IMR-90 (cell line): Measurements from ENCODE around the gene NTNG2. TPM values are rescaled to one million over a fixed set of nuclear protein-coding genes. Genes with fewer than 3 reads are reported as not detected.

Experiments
- ATAC-seq: fragments of 200-7000 bp; cut with Tn5 transposase; 2 replicates; pipeline ENCODE4 v1.9.1; 2020; ENCODE audit warnings: low read depth, mild to moderate bottlenecking, moderate library complexity
- BruUV-seq: library from RNA; stranded (reverse); fragments of 400-500 nt; replicated peaks from 2 replicates; lab custom pipeline; 2021; lab: Mats Ljungman, UMichigan
- CTCF ChIA-PET: fragments of 300-600 bp; formaldehyde crosslinking; extraction: SDS; loops from one replicate; lab custom pipeline; 2021; ENCODE audit warnings: antibody characterized with exemption; lab: Yijun Ruan, JAX
- POLR2A ChIA-PET: fragments of 300-600 bp; sonication (Branson Sonifier 250); formaldehyde crosslinking; loops from one replicate; lab custom pipeline; 2022; ENCODE audit warnings: antibody characterized with exemption; ENCODE audit not compliant: unreplicated experiment; lab: Charles Lee
- DNase-seq: peaks from one replicate; pipeline ENCODE4 v3.0.0; 2013
- H2AFZ ChIP-seq: replicated peaks from 2 replicates; pipeline ENCODE3; 2013; ENCODE audit warnings: low read length, mild to moderate bottlenecking; ENCODE audit not compliant: poor library complexity
- H2AK5ac ChIP-seq: 2 replicates; pipeline ENCODE4 v1.6.1; 2013; ENCODE audit warnings: low read depth, low read length, inconsistent platforms
- H2AK9ac ChIP-seq: replicated peaks from 2 replicates; pipeline ENCODE3; 2013; ENCODE audit warnings: mild to moderate bottlenecking, low read depth, low read length, moderate library complexity; ENCODE audit not compliant: poor library complexity
- H2BK120ac ChIP-seq: 2 replicates; pipeline ENCODE4 v1.6.1; 2013; ENCODE audit warnings: low read depth, low read length, inconsistent platforms
- H2BK15ac ChIP-seq: 3 replicates; pipeline ENCODE4 v1.6.1; 2013; ENCODE audit warnings: low read depth, low read length, inconsistent platforms
- H2BK20ac ChIP-seq: 2 replicates; pipeline ENCODE4 v1.6.1; 2013; ENCODE audit warnings: low read depth, mild to moderate bottlenecking, inconsistent platforms, low read length, moderate library complexity
- H2BK5ac ChIP-seq: 2 replicates; pipeline ENCODE4 v1.6.1; 2013; ENCODE audit warnings: mild to moderate bottlenecking, low read depth, low read length, inconsistent platforms; ENCODE audit not compliant: poor library complexity, severe bottlenecking
- H3K14ac ChIP-seq: replicated peaks from 2 replicates; pipeline ENCODE4 v1.6.1; 2013; ENCODE audit warnings: low read depth, low read length, inconsistent platforms
- H3K18ac ChIP-seq: 2 replicates; pipeline ENCODE4 v1.6.1; 2013; ENCODE audit warnings: low read depth, low read length, control low read depth
- H3K23ac ChIP-seq: 2 replicates; pipeline ENCODE4 v1.6.1; 2013; ENCODE audit warnings: low read depth, low read length, inconsistent platforms
- H3K27ac ChIP-seq: 2 replicates; pipeline ENCODE4 v1.5.1; 2013; ENCODE audit warnings: mild to moderate bottlenecking, control low read depth, low read length; ENCODE audit not compliant: insufficient read depth
- H3K27me3 ChIP-seq: 2 replicates; pipeline ENCODE4 v1.6.1; 2013; ENCODE audit warnings: low read length; ENCODE audit not compliant: control insufficient read depth, insufficient read depth
- H3K36me3 ChIP-seq: 2 replicates; pipeline ENCODE4 v1.6.1; 2013; ENCODE audit warnings: low read length, mixed read lengths; ENCODE audit not compliant: control insufficient read depth, insufficient read depth
- H3K4ac ChIP-seq: 2 replicates; pipeline ENCODE4 v1.6.1; 2013; ENCODE audit warnings: low read depth, low read length, inconsistent platforms
- H3K4me1 ChIP-seq: 2 replicates; pipeline ENCODE4 v1.6.1; 2013; ENCODE audit warnings: low read length, mixed read lengths; ENCODE audit not compliant: control insufficient read depth, insufficient read depth
- H3K4me2 ChIP-seq: 2 replicates; pipeline ENCODE4 v1.6.1; 2013; ENCODE audit warnings: low read depth, mild to moderate bottlenecking, control low read depth, low read length, moderate library complexity
- H3K4me3 ChIP-seq: 2 replicates; pipeline ENCODE4 v1.5.1; 2013; ENCODE audit warnings: low read depth, mild to moderate bottlenecking, control low read depth, low read length, moderate library complexity; ENCODE audit not compliant: insufficient read depth
- H3K56ac ChIP-seq: 2 replicates; pipeline ENCODE4 v1.6.1; 2013; ENCODE audit warnings: low read length, inconsistent platforms; ENCODE audit not compliant: insufficient read depth; ENCODE audit errors: extremely low read depth
- H3K79me1 ChIP-seq, 2 experiments: 2 replicates each; pipeline ENCODE4 v1.6.1; 2013; ENCODE audit warnings: low read length in 2 of 2, inconsistent platforms in 1 of 2, low read depth in 1 of 2
- H3K9ac ChIP-seq: 2 replicates; pipeline ENCODE4 v1.6.1; 2013; ENCODE audit warnings: low read depth, low read length, control low read depth
- H3K9me1 ChIP-seq: 2 replicates; pipeline ENCODE4 v1.6.1; 2013; ENCODE audit warnings: low read length, inconsistent platforms; ENCODE audit not compliant: insufficient read depth
- H3K9me3 ChIP-seq: 2 replicates; pipeline ENCODE4 v1.6.1; 2013; ENCODE audit warnings: low read length; ENCODE audit not compliant: control insufficient read depth, insufficient read depth
- H4K20me1 ChIP-seq: 2 replicates; pipeline ENCODE4 v1.6.1; 2013; ENCODE audit warnings: low read length, inconsistent platforms; ENCODE audit not compliant: insufficient read depth
- H4K5ac ChIP-seq: 2 replicates; pipeline ENCODE4 v1.6.1; 2013; ENCODE audit warnings: mild to moderate bottlenecking, low read depth, low read length, control low read depth
- H4K8ac ChIP-seq, 2 experiments: 2 replicates each; pipeline ENCODE4 v1.6.1; 2013; ENCODE audit warnings: low read depth in 2 of 2, low read length in 2 of 2, control low read depth in 1 of 2, inconsistent platforms in 1 of 2
- H4K91ac ChIP-seq: 2 replicates; pipeline ENCODE4 v1.6.1; 2013; ENCODE audit warnings: low read depth, low read length, inconsistent platforms; ENCODE audit not compliant: insufficient read depth
- BHLHE40 ChIP-seq: fragments of 150-350 bp; IDR thresholded peaks from 2 replicates; pipeline ENCODE4 v1.6.1; 2016; ENCODE audit warnings: mild to moderate bottlenecking, low read depth, low read length
- MXI1 ChIP-seq: IDR thresholded peaks from 2 replicates; pipeline ENCODE4 v1.6.1; 2012; ENCODE audit warnings: low read depth, mild to moderate bottlenecking, low read length, moderate library complexity, borderline replicate concordance
- RAD21 ChIP-seq: IDR thresholded peaks from 2 replicates; pipeline ENCODE4 v1.6.1; 2012; ENCODE audit warnings: low read length, improper control_type of control experiment
- WGBS, 2 experiments: methylation state at CpG; one replicate each; pipeline versions ENCODE4 v1.1.5 to v1.1.7; 2013; ENCODE audit warnings: missing lambda C conversion rate in 2 of 2; ENCODE audit not compliant: insufficient read length in 1 of 2; ENCODE audit errors: extremely low coverage in 2 of 2; 5-methylcytosine and 5-hydroxymethylcytosine counted together
- dilution Hi-C: fragments of 300-500 bp; cut with HindIII; formaldehyde crosslinking; loops from one replicate; pipeline ENCODE4 v1.14.3; 2018; ENCODE audit warnings: low sequenced_read_pairs; ENCODE audit not compliant: unreplicated experiment
- in situ Hi-C: fragments of 300-500 bp; cut with MboI; formaldehyde crosslinking; loops from 3 replicates; pipeline ENCODE4 v1.14.3; 2019; ENCODE audit warnings: low sequenced_read_pairs, inconsistent platforms, mixed read lengths
- intact Hi-C: fragments of 100-400 bp; cut with micrococcal nuclease; formaldehyde crosslinking; loops from 2 replicates; pipeline ENCODE4 v1.10.0; 2022
- polyA plus RNA-seq, 3 experiments: library from polyadenylated mRNA; depleted of rRNA; stranded (reverse); fragments of >200 nt; gene quantifications; 2 replicates each; pipeline ENCODE4 v1.2.3, GENCODE V29; 2012; ENCODE audit warnings: low replicate concordance in 1 of 3
- total RNA-seq: library from RNA; depleted of rRNA; stranded (reverse); fragments of >200 nt; gene quantifications from 2 replicates; pipeline ENCODE4 v1.2.3, GENCODE V29; 2012; rRNA removed

The NTNG2 gene
- total and polyA plus RNA-seq, 2 of the 4 experiments (the other 2 are of a cell fraction), result 0.54 to 0.84 TPM

- Histone ChIP-seq H4K5ac (no peak overlapping the region), H3K9me1 (no peaks in the 10 kb centered on the region), H3K4me3 (no peak overlapping the region), H2BK120ac (no peak overlapping the region), H3K18ac (no peak overlapping the region), H3K9me3 (no peaks in the 10 kb centered on the region), H3K27ac (no peak overlapping the region), H3K14ac (no peak overlapping the region), H2AFZ (no peak overlapping the region), H2BK5ac (no peak overlapping the region), H3K23ac (no peak overlapping the region), H3K4ac (no peak overlapping the region), H2AK5ac (no peak overlapping the region), H3K27me3 (no peaks in the 10 kb centered on the region), H3K79me1 (peaks cover 8 to 33% of the 10 kb centered on the region in 2 experiments), H2AK9ac (no peak overlapping the region), H4K8ac (no peak overlapping the region), H3K36me3 (peaks cover 38% of the 10 kb centered on the region), H3K9ac (no peak overlapping the region), H4K91ac (no peak overlapping the region), H3K4me2 (no peak overlapping the region), H2BK15ac (no peak overlapping the region), H3K56ac (no peak overlapping the region), H3K4me1 (peaks cover 8% of the 10 kb centered on the region), H2BK20ac (no peak overlapping the region), H4K20me1 (peaks cover 21% of the 10 kb centered on the region)
- intact Hi-C loops, result no loop called here
- POLR2A ChIA-PET, result interaction anchor here (0.6 kb wide), 1 partner anchor 98 kb away, joined by 5 read pairs; no protein-coding TSS in a partner anchor
- in situ Hi-C loops, result no loop called here
- CTCF ChIA-PET, result no interaction called here
- TF ChIP-seq MXI1 (no peak), RAD21 (no peak), BHLHE40 (no peak)
- 100% methylated on average over 4 of the region's 13 CpGs; no CpG with 5 or more reads in 1 of the 2 experiments for WGBS, 2 experiments
- dilution Hi-C loops, result no loop called here
- BruUV-seq, result no TSS peak
- DNase-seq (no peak), ATAC-seq (no peak)
Measured at GRCh38 chr9:132293145-132293721, 131.4 kb downstream of the NTNG2 start.

Other genes with a start within 250 kb of the NTNG2 start
- 51.9 and 63.4 TPM in 2 replicates for gene MED27, start 82.2 kb upstream of the NTNG2 start, total RNA-seq
- gene MED27, start 82.2 kb upstream of the NTNG2 start, polyA plus RNA-seq (2012; rRNA removed), result 50.2 and 51.6 TPM in 2 replicates
- 55.0 and 67.8 TPM in 2 replicates for gene SETX, start 192.9 kb downstream of the NTNG2 start, total RNA-seq
- 11.3 and 13.1 TPM in 2 replicates for gene SETX, start 192.9 kb downstream of the NTNG2 start, polyA plus RNA-seq (2012; rRNA removed)
- gene TTF1, start 244.8 kb downstream of the NTNG2 start, total RNA-seq, result 6.5 and 11.1 TPM in 2 replicates
- gene TTF1, start 244.8 kb downstream of the NTNG2 start, polyA plus RNA-seq (2012; rRNA removed), result 9.5 and 12.0 TPM in 2 replicates
- not detected in 2 replicates for gene CFAP77, start 248.2 kb downstream of the NTNG2 start, total RNA-seq
- 0.13 TPM in 1 of 2 replicates, not detected in the other for gene CFAP77, start 248.2 kb downstream of the NTNG2 start, polyA plus RNA-seq (2012; rRNA removed)